ENCODE data around the gene C3orf18. TPM values are rescaled to one million over a fixed set of nuclear protein-coding genes. Genes with fewer than 3 reads are reported as not detected.

The C3orf18 gene
- total RNA-seq, 4 donors from 2014 or later: 13.6 to 23.8 (median 18.9) TPM

- intact Hi-C loops (cut with DNase I): no loop called here
- H3K4me1 ChIP-seq: peaks cover 13 to 49% (median 20%) of the 10 kb centered on the region in 4 donors
- no peaks in the 10 kb centered on the region for H3K27me3 ChIP-seq
- no peaks in the 10 kb centered on the region for H3K9me3 ChIP-seq
- no peak for DNase-seq (ENCODE audit: extremely low spot score)
- no peak overlapping the region for H3K4me3 ChIP-seq
- WGBS: 91% methylated on average over 6 of the region's 6 CpGs
- H3K27ac ChIP-seq (replicated peaks in 1 of 4): no peak overlapping the region
- peaks cover 0 to 33% (median 10%) of the 10 kb centered on the region in 4 donors for H3K36me3 ChIP-seq
- TF ChIP-seq POLR2A (IDR thresholded peaks at IDR 0.05; ENCODE audit: low read depth) (no peak), EP300 (IDR thresholded peaks at IDR 0.05) (no peak), POLR2AphosphoS5 (IDR thresholded peaks at IDR 0.05) (no peak), CTCF (IDR thresholded peaks at IDR 0.05) (no peak)
These were observed 18.6 kb upstream of the C3orf18 start for GRCh38 chr3:50585919-50586762.

- peaks cover 0 to 50% (median 20%) of the 10 kb centered on the region in 4 donors for H3K36me3 ChIP-seq
- intact Hi-C loops (cut with DNase I): no loop called here
These were observed 16.8 kb upstream of the C3orf18 start for GRCh38 chr3:50584391-50584790.

GRCh38 chr3:50583897-50584296, 16.4 kb upstream of the C3orf18 start:
- Histone ChIP-seq H3K9me3 (no peaks in the 10 kb centered on the region), H3K27me3 (no peaks in the 10 kb centered on the region), H3K36me3 (peaks cover 0 to 55% (median 23%) of the 10 kb centered on the region in 4 donors), H3K27ac (replicated peaks in 1 of 4) (peak overlapping the region in 3 of 4 donors; percentile 9 to 47 (median 34)), H3K4me3 (no peak overlapping the region), H3K4me1 (peaks cover 6 to 44% (median 14%) of the 10 kb centered on the region in 4 donors)
- intact Hi-C loops (cut with DNase I): no loop called here
- WGBS: 77% methylated on average over 6 of the region's 6 CpGs
- TF ChIP-seq POLR2AphosphoS5 (IDR thresholded peaks at IDR 0.05): peak; percentile 69 to 72
- TF ChIP-seq EP300 (IDR thresholded peaks at IDR 0.05): no peak
- no peak for DNase-seq (ENCODE audit: extremely low spot score)

More at GRCh38 chr3:50584391-50584790, 16.8 kb upstream of the C3orf18 start:
- Histone ChIP-seq H3K27ac (replicated peaks in 1 of 4) (peak overlapping the region in 3 of 4 donors; percentile 9 to 47 (median 34)), H3K9me3 (no peaks in the 10 kb centered on the region), H3K4me3 (no peak overlapping the region), H3K4me1 (peaks cover 6 to 44% (median 14%) of the 10 kb centered on the region in 4 donors), H3K27me3 (no peaks in the 10 kb centered on the region)
- TF ChIP-seq POLR2AphosphoS5 (IDR thresholded peaks at IDR 0.05) (no peak), EP300 (IDR thresholded peaks at IDR 0.05) (no peak), POLR2A (IDR thresholded peaks at IDR 0.05; ENCODE audit: low read depth) (no peak), CTCF (IDR thresholded peaks at IDR 0.05) (no peak)
- no peak for DNase-seq (ENCODE audit: extremely low spot score)
- WGBS: 76% methylated on average over 2 of the region's 2 CpGs

- H3K4me3 ChIP-seq: no peak overlapping the region
- intact Hi-C loops (cut with DNase I): no loop called here
- H3K27ac ChIP-seq (replicated peaks in 1 of 4): no peak overlapping the region
- H3K9me3 ChIP-seq: no peaks in the 10 kb centered on the region
- H3K4me1 ChIP-seq: peaks cover 6 to 43% (median 9%) of the 10 kb centered on the region in 4 donors
- DNase-seq (ENCODE audit: extremely low spot score): no peak
- WGBS: 77% methylated on average over 6 of the region's 9 CpGs
- no peak for TF ChIP-seq EP300 (IDR thresholded peaks at IDR 0.05)
- peaks cover 4 to 74% (median 40%) of the 10 kb centered on the region in 4 donors for H3K36me3 ChIP-seq
- H3K27me3 ChIP-seq: no peaks in the 10 kb centered on the region
These were observed 14.5 kb upstream of the C3orf18 start for GRCh38 chr3:50582083-50582482.

- no CpG with 5 or more reads among the region's 2 CpGs for WGBS
- intact Hi-C loops (cut with DNase I): no loop called here
These were observed 13.9 kb upstream of the C3orf18 start for GRCh38 chr3:50581459-50581842.

More at GRCh38 chr3:50581459-50581842, 13.9 kb upstream of the C3orf18 start:
- H3K36me3 ChIP-seq: peaks cover 4 to 80% (median 45%) of the 10 kb centered on the region in 4 donors
- peaks cover 6 to 39% (median 9%) of the 10 kb centered on the region in 4 donors for H3K4me1 ChIP-seq
- H3K27me3 ChIP-seq: no peaks in the 10 kb centered on the region
- no peak for DNase-seq (ENCODE audit: extremely low spot score)
- TF ChIP-seq CTCF (IDR thresholded peaks at IDR 0.05): no peak
- no peak for TF ChIP-seq EP300 (IDR thresholded peaks at IDR 0.05)
- TF ChIP-seq POLR2AphosphoS5 (IDR thresholded peaks at IDR 0.05): no peak
- TF ChIP-seq POLR2A (IDR thresholded peaks at IDR 0.05; ENCODE audit: low read depth): no peak
- H3K4me3 ChIP-seq: no peak overlapping the region
- no peak overlapping the region for H3K27ac ChIP-seq (replicated peaks in 1 of 4)
- no peaks in the 10 kb centered on the region for H3K9me3 ChIP-seq

All from esophagus muscularis mucosa (tissue), 4 donors.